GM18907 (cell line): ENCODE results near the gene OBSCN.

Experiments
- ATAC-seq: cut with Tn5 transposase; IDR thresholded peaks from one replicate; pipeline ENCODE4 v1.9.1; 2021; ENCODE audit warnings: mild to moderate bottlenecking, moderate library complexity; ENCODE audit not compliant: unreplicated experiment

OBSCN gene

GRCh38 chr1:228316589-228317387 lies 108.9 kb downstream of the OBSCN start:
- no peak for ATAC-seq

GRCh38 chr1:228317411-228317828 lies 109.6 kb downstream of the OBSCN start:
- no peak for ATAC-seq

GRCh38 chr1:228317891-228318810 lies 110.3 kb downstream of the OBSCN start:
- ATAC-seq: no peak

DNA sequence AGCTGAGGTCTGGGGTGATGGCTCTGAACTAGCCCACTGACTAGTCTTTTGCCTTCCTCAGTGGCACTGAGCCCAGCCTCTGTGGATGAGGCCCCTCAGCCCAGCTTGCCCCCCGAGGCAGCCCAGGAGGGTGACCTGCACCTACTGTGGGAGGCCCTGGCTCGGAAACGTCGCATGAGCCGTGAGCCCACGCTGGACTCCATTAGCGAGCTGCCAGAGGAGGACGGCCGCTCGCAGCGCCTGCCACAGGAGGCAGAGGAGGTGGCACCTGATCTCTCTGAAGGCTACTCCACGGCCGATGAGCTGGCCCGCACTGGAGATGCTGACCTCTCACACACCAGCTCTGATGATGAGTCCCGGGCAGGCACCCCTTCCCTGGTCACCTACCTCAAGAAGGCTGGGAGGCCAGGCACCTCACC lies 111.0 kb downstream of the OBSCN start:
- ATAC-seq: no peak

GRCh38 chr1:228319352-228320088 lies 111.7 kb downstream of the OBSCN start:
- ATAC-seq: no peak

DNA sequence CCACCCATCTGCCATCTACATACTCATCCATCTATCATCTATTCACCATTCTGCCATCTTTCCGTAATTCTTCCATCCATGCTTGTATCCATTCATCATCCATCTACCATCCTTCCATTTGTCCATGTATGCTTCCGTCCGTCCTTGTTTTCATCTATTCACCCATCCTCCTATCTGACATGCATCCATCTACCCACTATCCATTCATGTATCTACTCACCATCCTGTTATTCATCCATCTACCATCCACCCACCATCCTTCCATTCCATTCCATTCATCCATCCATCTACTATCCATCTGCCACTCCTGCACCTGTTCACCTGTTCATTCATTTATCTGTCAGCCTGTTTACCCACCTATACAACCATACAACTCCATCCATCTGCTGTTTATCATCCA lies 112.5 kb downstream of the OBSCN start:
- no peak for ATAC-seq

GRCh38 chr1:228321435-228321834 lies 113.6 kb downstream of the OBSCN start:
- no peak for ATAC-seq

DNA sequence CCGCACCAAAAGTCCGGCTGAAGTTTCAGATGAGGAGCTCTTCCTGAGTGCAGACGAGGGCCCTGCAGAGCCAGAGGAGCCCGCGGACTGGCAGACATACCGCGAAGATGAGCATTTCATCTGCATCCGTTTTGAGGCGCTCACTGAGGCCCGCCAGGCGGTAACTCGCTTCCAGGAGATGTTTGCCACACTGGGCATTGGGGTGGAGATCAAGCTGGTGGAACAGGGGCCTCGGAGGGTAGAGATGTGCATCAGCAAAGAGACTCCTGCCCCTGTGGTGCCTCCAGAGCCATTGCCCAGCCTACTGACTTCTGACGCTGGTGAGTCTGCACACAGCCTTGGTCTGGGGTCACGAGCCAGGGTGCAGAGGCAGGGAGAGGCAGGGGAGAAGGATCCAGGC lies 114.1 kb downstream of the OBSCN start:
- ATAC-seq: no peak

DNA sequence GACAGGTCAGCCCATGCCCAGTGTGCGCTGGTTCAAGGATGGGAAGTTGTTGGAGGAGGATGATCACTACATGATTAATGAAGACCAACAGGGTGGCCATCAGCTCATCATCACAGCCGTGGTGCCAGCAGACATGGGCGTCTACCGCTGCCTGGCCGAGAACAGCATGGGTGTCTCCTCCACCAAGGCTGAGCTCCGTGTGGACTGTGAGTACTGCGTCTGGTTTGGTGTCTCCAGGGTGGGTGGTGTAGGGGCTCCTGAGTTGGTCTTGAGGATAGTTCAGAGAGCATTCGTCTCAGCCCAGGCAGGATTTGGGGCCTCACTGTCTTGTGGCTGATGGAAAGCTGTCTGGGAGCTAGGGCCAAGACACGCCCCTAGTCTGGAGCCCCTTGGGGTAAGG lies 115.6 kb downstream of the OBSCN start:
- no peak for ATAC-seq

- ATAC-seq: no peak
Measured at GRCh38 chr1:228325267-228325666, 117.4 kb downstream of the OBSCN start.

DNA sequence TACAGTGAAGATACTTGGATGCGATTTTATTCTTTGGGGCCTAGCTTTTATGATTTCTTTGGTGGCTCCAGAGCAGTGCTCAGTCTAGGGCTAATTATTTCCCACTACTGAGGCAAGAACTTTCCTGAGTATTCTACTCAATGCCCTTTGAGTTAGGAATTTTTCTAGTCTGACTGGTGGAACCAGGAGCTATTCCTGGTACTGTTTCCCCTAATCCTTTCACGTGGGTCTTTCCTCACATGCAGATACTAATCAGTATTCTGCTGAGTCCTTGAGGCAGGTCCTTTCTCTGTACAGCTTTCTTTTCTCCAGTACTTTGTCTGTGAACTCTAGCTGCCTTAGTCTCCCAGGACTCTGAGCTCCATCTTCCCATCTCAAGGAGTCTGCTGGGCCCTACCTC lies 122.0 kb downstream of the OBSCN start:
- ATAC-seq: no peak

GRCh38 chr1:228332797-228333738 lies 125.2 kb downstream of the OBSCN start:
- ATAC-seq: no peak

DNA sequence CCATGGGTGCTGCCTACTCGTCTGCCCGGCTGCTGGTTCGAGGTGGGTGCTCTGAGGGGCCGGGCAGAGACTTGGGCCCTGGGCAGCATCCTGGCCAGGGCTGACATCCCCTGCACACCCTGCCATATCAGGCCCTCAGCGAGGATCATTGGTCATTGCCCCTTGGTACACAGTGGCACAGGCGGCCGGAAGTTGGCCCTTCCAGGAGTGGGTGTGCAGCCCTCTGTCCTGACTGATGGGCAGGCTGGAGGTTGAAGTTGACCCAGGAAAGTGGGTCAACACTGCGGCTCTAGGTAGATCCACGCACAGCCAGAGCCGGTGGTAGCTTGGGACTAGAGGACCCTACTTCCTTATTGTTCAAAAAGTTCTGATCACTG lies 125.9 kb downstream of the OBSCN start:
- ATAC-seq: no peak

GRCh38 chr1:228334226-228334935 lies 126.5 kb downstream of the OBSCN start:
- ATAC-seq: no peak

- no peak for ATAC-seq
Measured at GRCh38 chr1:228334954-228335353, 127.1 kb downstream of the OBSCN start.

DNA sequence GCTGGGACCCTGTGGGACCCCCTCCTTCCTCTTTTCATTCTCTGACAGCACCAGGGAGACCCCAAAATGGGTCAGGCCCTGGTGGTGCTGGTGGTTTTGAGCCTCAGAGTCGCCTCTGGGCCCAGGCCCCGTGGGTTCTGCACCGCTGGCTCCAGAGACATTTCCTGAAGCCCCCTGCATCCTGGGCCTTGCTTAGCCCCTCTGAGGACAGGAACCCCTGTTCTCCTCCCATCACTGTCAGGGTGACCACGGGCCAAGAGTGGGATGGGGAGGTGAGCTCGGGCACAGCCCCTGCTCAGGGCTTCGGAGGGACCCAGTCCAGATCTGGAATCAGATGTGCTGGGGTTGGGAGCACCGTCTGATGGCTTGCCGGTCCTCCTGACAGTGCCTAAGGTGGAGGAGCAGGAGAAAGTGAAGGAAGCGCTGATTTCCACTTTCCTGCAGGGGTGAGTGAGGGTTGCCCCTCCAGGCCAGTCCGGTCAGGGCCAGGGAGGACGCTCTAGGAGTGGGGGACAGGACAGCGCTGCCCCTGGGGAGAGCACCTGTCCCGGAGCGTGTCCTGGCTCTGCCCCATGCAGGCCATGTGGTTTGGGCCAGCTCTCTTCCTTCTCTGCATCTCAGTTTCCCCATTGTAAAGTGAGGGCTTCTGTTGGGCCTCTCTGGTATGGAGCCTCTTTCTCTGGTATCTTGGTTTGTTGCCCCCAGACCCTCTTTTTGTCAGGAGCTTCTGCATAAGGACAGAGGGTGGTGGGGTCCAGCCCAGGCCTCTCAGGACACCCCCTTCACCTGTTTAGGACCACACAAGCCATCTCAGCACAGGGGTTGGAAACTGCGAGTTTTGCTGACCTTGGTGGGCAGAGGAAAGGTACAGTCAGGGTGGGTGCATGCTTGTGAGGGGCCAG lies 127.8 kb downstream of the OBSCN start:
- ATAC-seq: no peak

DNA sequence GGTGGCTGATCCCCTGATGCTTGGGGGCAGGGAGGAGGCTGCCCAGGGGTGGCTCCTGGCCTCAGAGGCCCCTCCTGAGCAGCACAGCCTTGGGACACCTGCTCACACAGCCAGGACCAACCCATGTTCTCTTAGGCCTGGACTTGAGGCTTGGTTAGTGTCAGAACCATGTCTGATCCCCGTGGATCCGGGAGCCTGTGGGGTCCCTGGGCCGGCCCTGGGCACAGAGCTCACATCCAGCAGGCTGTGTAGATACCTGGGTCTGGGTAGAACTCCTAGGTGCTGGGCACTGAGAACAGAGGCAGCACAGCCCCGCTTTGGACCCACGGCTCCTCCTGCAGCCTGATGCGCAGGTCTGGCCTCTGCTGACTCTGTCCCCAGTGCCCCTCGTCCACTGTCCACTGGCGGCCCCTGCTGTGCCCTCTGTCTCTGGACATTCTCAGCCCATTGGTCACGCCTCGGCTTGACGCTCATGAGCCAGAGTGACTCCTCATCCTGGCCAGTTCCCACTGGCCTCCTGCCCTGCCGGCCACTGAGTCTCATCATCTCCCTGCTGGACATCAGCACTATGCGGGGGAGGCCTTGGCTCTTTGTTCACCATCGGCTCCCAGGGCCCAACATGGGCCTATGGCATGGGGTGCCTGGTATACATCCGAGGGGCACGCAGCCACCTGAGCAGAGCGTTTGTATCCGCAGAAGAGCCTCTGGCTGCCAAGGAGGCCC lies 128.6 kb downstream of the OBSCN start:
- no peak for ATAC-seq

DNA sequence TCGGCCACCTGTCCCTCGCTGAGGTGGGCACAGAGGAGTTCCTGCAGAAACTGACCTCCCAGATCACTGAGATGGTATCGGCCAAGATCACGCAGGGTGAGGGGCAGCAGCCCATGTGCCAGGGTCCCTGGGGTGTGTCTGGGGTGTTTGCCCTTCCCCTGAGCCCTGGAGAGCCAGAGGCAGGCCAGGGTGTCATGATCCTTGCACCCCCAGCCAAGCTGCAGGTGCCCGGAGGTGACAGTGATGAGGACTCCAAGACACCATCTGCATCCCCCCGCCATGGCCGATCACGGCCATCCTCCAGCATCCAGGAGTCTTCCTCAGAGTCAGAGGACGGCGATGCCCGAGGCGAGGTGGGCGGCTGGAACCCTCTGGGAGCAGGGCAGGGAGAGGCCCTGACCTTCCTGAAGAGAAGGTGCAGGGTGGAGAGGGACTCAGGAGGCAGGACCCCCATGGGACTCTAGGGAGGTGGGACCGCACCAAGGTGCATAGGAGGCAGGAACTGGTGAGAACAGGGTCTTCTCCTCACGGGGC lies 129.3 kb downstream of the OBSCN start:
- ATAC-seq: no peak
